B cell (primary cell): ENCODE measurements around the gene TRAPPC3L. TPM values are rescaled to one million over a fixed set of nuclear protein-coding genes. Genes with fewer than 3 reads are reported as not detected.

ENCODE experiments used
- ATAC-seq: fragments of 200-7000 bp; cut with Tn5 transposase; one replicate; pipeline ENCODE4 v1.10.0; 2021; ENCODE audit warnings: low read depth, mild to moderate bottlenecking, moderate number of reproducible peaks, moderate library complexity
- CTCF ChIA-PET: fragments of 350-600 bp; sonication (Branson Sonifier 250); formaldehyde crosslinking; loops from one replicate; lab custom pipeline; 2021; ENCODE audit warnings: antibody characterized with exemption, inconsistent platforms; lab: Charles Lee
- POLR2A ChIA-PET: fragments of 350-600 bp; sonication (Branson Sonifier 250); formaldehyde crosslinking; loops from one replicate; lab custom pipeline; 2021; ENCODE audit warnings: antibody characterized with exemption; lab: Charles Lee
- DNase-seq: peaks from one replicate; pipeline ENCODE4 v3.0.0; 2013
- H2AFZ ChIP-seq: 2 replicates; pipeline ENCODE4 v1.6.1; 2012; ENCODE audit warnings: mild to moderate bottlenecking, low read depth, low read length; ENCODE audit not compliant: insufficient read depth, poor library complexity, severe bottlenecking
- H3K27ac ChIP-seq, 2 donors: 1 replicate in 1 of 2; 2 replicates in 1 of 2; pipeline ENCODE4 v1.5.1; 2012 to 2013; ENCODE audit warnings: low read length in 2 of 2, mild to moderate bottlenecking in 2 of 2, moderate library complexity in 1 of 2
- H3K27me3 ChIP-seq, 4 experiments: fragments of 200-600 bp in 1 of 4; sonication (generic) in 1 of 4; replicated peaks in 1 of 4; 1 replicate in 2 of 4; 2 replicates in 2 of 4; pipeline versions ENCODE4 v1.6.1 to v1.7.0; 2013 to 2016; ENCODE audit warnings: low read length in 3 of 4, mild to moderate bottlenecking in 2 of 4, mixed read lengths in 1 of 4, moderate library complexity in 1 of 4; ENCODE audit not compliant: insufficient read depth in 4 of 4, control insufficient read depth in 3 of 4; ENCODE audit errors: control extremely low read depth in 1 of 4
- H3K36me3 ChIP-seq, 2 experiments: replicated peaks in 1 of 2; 1 replicate in 1 of 2; 2 replicates in 1 of 2; pipeline versions ENCODE4 v1.6.1 to v1.7.1; 2013; ENCODE audit warnings: low read length in 1 of 2; ENCODE audit not compliant: insufficient read depth in 2 of 2, control insufficient read depth in 1 of 2; ENCODE audit errors: control extremely low read depth in 1 of 2, extremely low read depth in 1 of 2
- H3K4me1 ChIP-seq, 2 donors: fragments of 200-600 bp in 1 of 2; sonication (generic) in 1 of 2; 1 replicate in 1 of 2; 2 replicates in 1 of 2; pipeline versions ENCODE4 v1.5.1 to v1.6.1; 2013 to 2017; ENCODE audit warnings: low read length in 2 of 2; ENCODE audit not compliant: control insufficient read depth in 2 of 2, insufficient read depth in 2 of 2
- H3K4me2 ChIP-seq: replicated peaks from 2 replicates; pipeline ENCODE3; 2012; ENCODE audit warnings: mild to moderate bottlenecking, low read depth, low read length; ENCODE audit not compliant: poor library complexity, severe bottlenecking
- H3K4me3 ChIP-seq, 5 experiments: fragments of 200-600 bp in 1 of 5; sonication (generic) in 1 of 5; 1 replicate in 3 of 5; 2 replicates in 2 of 5; pipeline versions ENCODE4 v1.5.1 to v1.7.0; 2011 to 2016; ENCODE audit warnings: low read length in 4 of 5, mild to moderate bottlenecking in 4 of 5, low read depth in 2 of 5, control low read depth in 1 of 5, moderate library complexity in 1 of 5; ENCODE audit not compliant: insufficient read depth in 1 of 5; ENCODE audit errors: control extremely low read depth in 1 of 5, extremely low read depth in 1 of 5
- H3K79me2 ChIP-seq: fragments of 200-600 bp; sonication (generic); one replicate; pipeline ENCODE4 v1.6.0; 2016; ENCODE audit warnings: low read length; ENCODE audit not compliant: control insufficient read depth, insufficient read depth
- H3K9ac ChIP-seq: fragments of 200-600 bp; sonication (generic); 2 replicates; pipeline ENCODE4 v1.6.1; 2017; ENCODE audit warnings: mild to moderate bottlenecking, low read length, moderate library complexity
- H3K9me3 ChIP-seq, 3 donors: one replicate each; pipeline versions ENCODE4 v1.6.1 to v1.7.1; 2013; ENCODE audit warnings: low read length in 2 of 3; ENCODE audit not compliant: control insufficient read depth in 2 of 3, insufficient read depth in 1 of 3; ENCODE audit errors: control extremely low read depth in 1 of 3
- H4K20me1 ChIP-seq: 2 replicates; pipeline ENCODE4 v1.6.0; 2012; ENCODE audit warnings: mild to moderate bottlenecking, low read length; ENCODE audit not compliant: insufficient read depth, control insufficient read depth, poor library complexity, severe bottlenecking
- H3K27ac Mint-ChIP-seq: one replicate; pipeline ENCODE4 v1.8.0; 2021; ENCODE audit warnings: mixed read lengths
- H3K27me3 Mint-ChIP-seq: one replicate; pipeline ENCODE4 v1.8.0; 2021; ENCODE audit warnings: mixed read lengths
- H3K4me1 Mint-ChIP-seq: one replicate; pipeline ENCODE4 v1.8.0; 2021; ENCODE audit warnings: mixed read lengths
- H3K4me3 Mint-ChIP-seq: one replicate; pipeline ENCODE4 v1.8.0; 2021; ENCODE audit warnings: mixed read lengths
- H3K9me3 Mint-ChIP-seq: one replicate; pipeline ENCODE4 v1.8.0; 2022; ENCODE audit warnings: mixed read lengths; ENCODE audit not compliant: insufficient read depth
- EZH2 ChIP-seq: IDR thresholded peaks from 2 replicates; pipeline ENCODE4 v1.6.1; 2012; ENCODE audit warnings: borderline replicate concordance, low read depth, mild to moderate bottlenecking, moderate library complexity, low read length; ENCODE audit not compliant: insufficient read depth, poor library complexity, severe bottlenecking
- WGBS: methylation state at CpG from one replicate; pipeline ENCODE4 v1.1.5; 2013; ENCODE audit warnings: missing lambda C conversion rate; ENCODE audit not compliant: insufficient coverage; 5-methylcytosine and 5-hydroxymethylcytosine counted together
- intact Hi-C: fragments of 100-400 bp; cut with micrococcal nuclease; formaldehyde crosslinking; loops from one replicate; pipeline ENCODE4 v1.10.0; 2022
- polyA plus RNA-seq: library from polyadenylated mRNA; depleted of rRNA; stranded (reverse); fragments of >200 nt; gene quantifications from 2 replicates; pipeline ENCODE4 v1.2.3, GENCODE V29; 2012
- total RNA-seq, 2 donors: library from RNA; stranded (reverse); fragments of 120-200 nt in 1 of 2; gene quantifications; 1 replicate in 1 of 2; 2 replicates in 1 of 2; pipeline versions ENCODE4 v1.2.3 to v1.2.4, GENCODE V29; 2013 to 2022
- TF ChIP-seq, protein P1 (sequence below): fragments of 200-600 bp; IDR thresholded peaks from one replicate; pipeline ENCODE4 v1.8.0; 2022; ENCODE audit warnings: antibody characterized with exemption, mild to moderate bottlenecking

TRAPPC3L gene
- total and polyA plus RNA-seq, 2 donors (not counting 1 experiment from before 2014, with no cell fraction given), result not detected

DNA sequence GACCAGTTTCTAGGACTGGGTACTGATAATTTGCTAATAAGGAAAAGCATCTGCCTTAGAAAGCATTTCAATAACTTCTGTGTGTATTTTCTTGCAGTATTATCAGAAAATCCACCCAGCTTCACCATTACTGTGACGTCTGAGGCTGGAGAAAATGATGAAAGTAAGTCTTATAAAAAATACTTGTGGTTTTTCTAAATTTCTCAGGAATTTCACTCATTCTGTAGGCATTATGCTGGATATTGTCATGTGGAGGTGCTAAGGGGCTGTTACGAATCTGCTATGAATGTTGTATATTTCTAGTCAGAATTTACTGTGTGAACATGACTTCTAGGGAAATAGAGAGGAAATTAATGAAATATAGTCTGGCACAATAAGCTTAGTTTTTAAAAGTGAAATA lies 34.7 kb upstream of the TRAPPC3L start:
- no peaks in the 10 kb centered on the region for H3K4me1 ChIP-seq
- CTCF ChIA-PET, result interaction anchor here (1.4 kb wide), 1 partner anchor 9 kb away, joined by 3 read pairs; the partner anchor contains the start of gene RWDD1
- no peak overlapping the region for H3K9ac ChIP-seq
- DNase-seq (no peak), ATAC-seq (no peak)
- H3K27ac ChIP-seq, result no peak overlapping the region
- POLR2A ChIA-PET, result no interaction called here
- Mint-ChIP-seq H3K4me1 (no peaks in the 10 kb centered on the region), H3K27ac (no peak overlapping the region), H3K9me3 (no peaks in the 10 kb centered on the region), H3K4me3 (no peak overlapping the region), H3K27me3 (no peaks in the 10 kb centered on the region)
- peaks cover 24% of the 10 kb centered on the region for H3K79me2 ChIP-seq
- 100% methylated on average over 1 of the region's 2 CpGs for WGBS
- no peak overlapping the region for H3K4me2 ChIP-seq
- H2AFZ ChIP-seq, result no peak overlapping the region
- intact Hi-C loops, result loop anchor here (5.0 kb wide), 1 partner anchor 67 kb away; no protein-coding TSS in a partner anchor
- no peak overlapping the region for H3K4me3 ChIP-seq
- no peaks in the 10 kb centered on the region for H3K27me3 ChIP-seq
- H3K36me3 ChIP-seq, result peaks cover 9 to 28% of the 10 kb centered on the region in 2 experiments
- TF ChIP-seq, protein P1, sequence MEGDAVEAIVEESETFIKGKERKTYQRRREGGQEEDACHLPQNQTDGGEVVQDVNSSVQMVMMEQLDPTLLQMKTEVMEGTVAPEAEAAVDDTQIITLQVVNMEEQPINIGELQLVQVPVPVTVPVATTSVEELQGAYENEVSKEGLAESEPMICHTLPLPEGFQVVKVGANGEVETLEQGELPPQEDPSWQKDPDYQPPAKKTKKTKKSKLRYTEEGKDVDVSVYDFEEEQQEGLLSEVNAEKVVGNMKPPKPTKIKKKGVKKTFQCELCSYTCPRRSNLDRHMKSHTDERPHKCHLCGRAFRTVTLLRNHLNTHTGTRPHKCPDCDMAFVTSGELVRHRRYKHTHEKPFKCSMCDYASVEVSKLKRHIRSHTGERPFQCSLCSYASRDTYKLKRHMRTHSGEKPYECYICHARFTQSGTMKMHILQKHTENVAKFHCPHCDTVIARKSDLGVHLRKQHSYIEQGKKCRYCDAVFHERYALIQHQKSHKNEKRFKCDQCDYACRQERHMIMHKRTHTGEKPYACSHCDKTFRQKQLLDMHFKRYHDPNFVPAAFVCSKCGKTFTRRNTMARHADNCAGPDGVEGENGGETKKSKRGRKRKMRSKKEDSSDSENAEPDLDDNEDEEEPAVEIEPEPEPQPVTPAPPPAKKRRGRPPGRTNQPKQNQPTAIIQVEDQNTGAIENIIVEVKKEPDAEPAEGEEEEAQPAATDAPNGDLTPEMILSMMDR, result no peak
- TF ChIP-seq EZH2, result no peak
- H4K20me1 ChIP-seq, result peaks cover 4% of the 10 kb centered on the region
- H3K9me3 ChIP-seq, result no peaks in the 10 kb centered on the region

DNA sequence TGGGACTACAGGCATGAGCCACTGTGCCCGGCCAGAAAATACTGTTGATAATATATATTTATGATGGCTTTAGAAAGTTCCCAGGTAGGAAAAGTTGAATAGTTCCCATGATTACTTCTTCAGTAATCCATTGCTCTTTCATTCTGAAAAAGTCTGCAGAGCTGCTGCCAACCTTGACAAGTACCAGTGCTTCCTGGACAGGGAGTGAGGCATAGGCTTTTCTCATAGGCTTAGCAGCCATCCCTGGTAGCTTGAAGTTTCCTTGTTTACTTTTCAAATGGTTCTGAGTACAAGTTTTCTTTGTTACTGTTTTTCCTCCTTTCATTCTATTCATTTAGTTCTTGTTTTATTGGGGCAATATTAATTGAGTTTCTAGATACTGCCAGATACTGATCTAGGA lies 33.7 kb upstream of the TRAPPC3L start:
- no peak overlapping the region for H3K9ac ChIP-seq
- H3K27ac ChIP-seq, result no peak overlapping the region
- no peak overlapping the region for H3K4me2 ChIP-seq
- no peak overlapping the region for H3K4me3 Mint-ChIP-seq
- H3K27ac Mint-ChIP-seq, result no peak overlapping the region
- H3K4me1 ChIP-seq, result no peaks in the 10 kb centered on the region
- ChIA-PET POLR2A (no interaction called here), CTCF (interaction anchor here (1.2 kb wide), 1 partner anchor 14 kb away, joined by 4 read pairs; no protein-coding TSS in a partner anchor)
- H3K36me3 ChIP-seq, result peaks cover 9 to 23% of the 10 kb centered on the region in 2 experiments
- no peak for TF ChIP-seq EZH2
- TF ChIP-seq, protein P1, result no peak
- intact Hi-C loops, result no loop called here
- no peaks in the 10 kb centered on the region for H3K27me3 ChIP-seq
- H3K4me3 ChIP-seq, result no peak overlapping the region
- peaks cover 4% of the 10 kb centered on the region for H4K20me1 ChIP-seq
- no peaks in the 10 kb centered on the region for H3K9me3 ChIP-seq
- peaks cover 33% of the 10 kb centered on the region for H3K79me2 ChIP-seq
- H3K27me3 Mint-ChIP-seq, result no peaks in the 10 kb centered on the region
- DNase-seq (no peak), ATAC-seq (no peak)
- no CpG with 5 or more reads among the region's 1 CpG for WGBS
- H3K4me1 Mint-ChIP-seq, result peaks cover 2% of the 10 kb centered on the region
- no peaks in the 10 kb centered on the region for H3K9me3 Mint-ChIP-seq
- no peak overlapping the region for H2AFZ ChIP-seq
